ENCODE results near the gene HAUS1. TPM values are rescaled to one million over a fixed set of nuclear protein-coding genes. Genes with fewer than 3 reads are reported as not detected.

The HAUS1 gene
- total and polyA plus RNA-seq, 7 donors: 2.8 to 16.3 (median 6.3) TPM

- intact Hi-C loops (cut with DNase I): no loop called here
- Histone ChIP-seq H3K9me3 (no peaks in the 10 kb centered on the region), H3K4me3 (no peak overlapping the region), H3K36me3 (ENCODE audit: insufficient read depth in 1 of 2, low read depth in 1 of 2) (no peaks in the 10 kb centered on the region), H3K4me1 (no peaks in the 10 kb centered on the region), H3K27me3 (ENCODE audit: insufficient read depth in 3 of 3, low read length in 2 of 3) (no peaks in the 10 kb centered on the region), H3K27ac (no peak overlapping the region)
- ATAC-seq (no peak), DNase-seq (no peak)
- 55 to 84% (median 70%) methylated on average over 3 of the region's 3 CpGs for WGBS, 3 donors
- TF ChIP-seq CTCF (IDR thresholded peaks at IDR 0.05): no peak
Observed at GRCh38 chr18:46061387-46061786, 42.8 kb upstream of the HAUS1 start.

GRCh38 chr18:46061796-46062195 lies 42.4 kb upstream of the HAUS1 start:
- Histone ChIP-seq H3K27me3 (ENCODE audit: insufficient read depth in 3 of 3, low read length in 2 of 3) (no peaks in the 10 kb centered on the region), H3K4me1 (no peaks in the 10 kb centered on the region), H3K9me3 (no peaks in the 10 kb centered on the region), H3K4me3 (no peak overlapping the region), H3K27ac (no peak overlapping the region), H3K36me3 (ENCODE audit: insufficient read depth in 1 of 2, low read depth in 1 of 2) (no peaks in the 10 kb centered on the region)
- ATAC-seq: no peak
- no peak for TF ChIP-seq CTCF (IDR thresholded peaks at IDR 0.05)
- DNase-seq: no peak
- 86 to 90% (median 88%) methylated on average over 1 of the region's 1 CpG for WGBS, 3 donors
- intact Hi-C loops (cut with DNase I): no loop called here

- Histone ChIP-seq H3K27ac (no peak overlapping the region), H3K36me3 (ENCODE audit: insufficient read depth in 1 of 2, low read depth in 1 of 2) (no peaks in the 10 kb centered on the region), H3K9me3 (no peaks in the 10 kb centered on the region), H3K4me1 (no peaks in the 10 kb centered on the region), H3K27me3 (ENCODE audit: insufficient read depth in 3 of 3, low read length in 2 of 3) (no peaks in the 10 kb centered on the region), H3K4me3 (no peak overlapping the region)
- no peak for ATAC-seq
- intact Hi-C loops (cut with DNase I): no loop called here
- DNase-seq: no peak
- WGBS, 3 donors: 90 to 96% (median 96%) methylated on average over 5 of the region's 5 CpGs
- no peak for TF ChIP-seq CTCF (IDR thresholded peaks at IDR 0.05)
Observed at GRCh38 chr18:46062781-46063180, 41.4 kb upstream of the HAUS1 start.

GRCh38 chr18:46067438-46068007 lies 36.7 kb upstream of the HAUS1 start:
- peak; percentile 62 to 86 (median 75) for ATAC-seq
- no peaks in the 10 kb centered on the region for H3K9me3 ChIP-seq
- no peak for TF ChIP-seq CTCF (IDR thresholded peaks at IDR 0.05)
- no peak for DNase-seq
- H3K4me1 ChIP-seq: peaks cover 7% of the 10 kb centered on the region
- no peaks in the 10 kb centered on the region for H3K36me3 ChIP-seq (ENCODE audit: insufficient read depth in 1 of 2, low read depth in 1 of 2)
- intact Hi-C loops (cut with DNase I): no loop called here
- H3K27ac ChIP-seq: peak overlapping the region; percentile 90
- no peaks in the 10 kb centered on the region for H3K27me3 ChIP-seq (ENCODE audit: insufficient read depth in 3 of 3, low read length in 2 of 3)
- WGBS, 3 donors: 36 to 67% (median 36%) methylated on average over 4 to 5 of the region's 5 CpGs
- H3K4me3 ChIP-seq: no peak overlapping the region

GRCh38 chr18:46068763-46069162 lies 35.4 kb upstream of the HAUS1 start:
- ATAC-seq: no peak
- intact Hi-C loops (cut with DNase I): no loop called here
- no peaks in the 10 kb centered on the region for H3K9me3 ChIP-seq
- H3K36me3 ChIP-seq (ENCODE audit: insufficient read depth in 1 of 2, low read depth in 1 of 2): no peaks in the 10 kb centered on the region
- DNase-seq: no peak
- WGBS, 3 donors: 38 to 43% (median 41%) methylated on average over 1 of the region's 1 CpG
- H3K4me3 ChIP-seq: no peak overlapping the region
- H3K27me3 ChIP-seq (ENCODE audit: insufficient read depth in 3 of 3, low read length in 2 of 3): no peaks in the 10 kb centered on the region
- TF ChIP-seq CTCF (IDR thresholded peaks at IDR 0.05): no peak
- H3K27ac ChIP-seq: peak overlapping the region; percentile 90
- peaks cover 16% of the 10 kb centered on the region for H3K4me1 ChIP-seq

Measured in psoas muscle (tissue), 8 donors.